Endothelial cell of hepatic sinusoid (primary cell): Measurements from ENCODE around the gene MYBPHL.

Experiments used
- in situ Hi-C: cut with HindIII; loops from 2 replicates; pipeline ENCODE4 v1.10.0; 2017; ENCODE audit warnings: low sequenced_read_pairs

Gene MYBPHL

GRCh38 chr1:109254621-109255096 is 52.2 kb downstream of the MYBPHL start:
- in situ Hi-C loops, result loop anchor here (5.0 kb wide), 1 partner anchor 52 kb away; no protein-coding TSS in a partner anchor

- in situ Hi-C loops, result no loop called here
These were observed 52.8 kb downstream of the MYBPHL start for GRCh38 chr1:109253803-109254620.

- in situ Hi-C loops, result no loop called here
These were observed 53.7 kb downstream of the MYBPHL start for GRCh38 chr1:109252893-109253802.

GRCh38 chr1:109252167-109252892 is 54.5 kb downstream of the MYBPHL start:
- in situ Hi-C loops, result no loop called here

GRCh38 chr1:109251277-109252166 is 55.3 kb downstream of the MYBPHL start:
- in situ Hi-C loops, result no loop called here

GRCh38 chr1:109250454-109251276 is 56.1 kb downstream of the MYBPHL start:
- in situ Hi-C loops, result no loop called here

- in situ Hi-C loops, result loop anchor here (10.0 kb wide), 1 partner anchor 155 kb away; no protein-coding TSS in a partner anchor
These were observed 57.0 kb downstream of the MYBPHL start for GRCh38 chr1:109249654-109250401.

- in situ Hi-C loops, result loop anchor here (10.0 kb wide), 1 partner anchor 156 kb away; no protein-coding TSS in a partner anchor
These were observed 57.8 kb downstream of the MYBPHL start, which contains the start of gene CELSR2 for GRCh38 chr1:109248797-109249629. TSS of gene CELSR2 (plus strand) at chr1:109249539. CDS start at chr1:109250080, 541 bp downstream.

GRCh38 chr1:109248444-109248796 is 58.4 kb downstream of the MYBPHL start:
- in situ Hi-C loops, result loop anchor here (10.0 kb wide), 1 partner anchor 156 kb away; no protein-coding TSS in a partner anchor

GRCh38 chr1:109247401-109248365 is 59.1 kb downstream of the MYBPHL start:
- in situ Hi-C loops, result loop anchor here (10.0 kb wide), 1 partner anchor 157 kb away; no protein-coding TSS in a partner anchor

- in situ Hi-C loops, result loop anchor here (10.0 kb wide), 1 partner anchor 159 kb away; no protein-coding TSS in a partner anchor
These were observed 60.7 kb downstream of the MYBPHL start for GRCh38 chr1:109246141-109246551.

GRCh38 chr1:109243860-109244552 is 62.8 kb downstream of the MYBPHL start:
- in situ Hi-C loops, result loop anchor here (10.0 kb wide), 1 partner anchor 161 kb away; no protein-coding TSS in a partner anchor

GRCh38 chr1:109243221-109243620 is 63.6 kb downstream of the MYBPHL start:
- in situ Hi-C loops, result loop anchor here (10.0 kb wide), 1 partner anchor 162 kb away; no protein-coding TSS in a partner anchor

GRCh38 chr1:109242387-109242786 is 64.4 kb downstream of the MYBPHL start:
- in situ Hi-C loops, result loop anchor here (10.0 kb wide), 1 partner anchor 162 kb away; no protein-coding TSS in a partner anchor
